Hepatocyte (in vitro differentiated cells): ENCODE data around the gene PRL.

ENCODE experiments used
- CTCF ChIP-seq: fragments of 200-600 bp; sonication (generic); IDR thresholded peaks from 2 replicates; pipeline ENCODE4 v1.5.1; 2016; ENCODE audit warnings: antibody characterized with exemption, mild to moderate bottlenecking; ENCODE audit not compliant: poor library complexity
- EZH2 ChIP-seq: fragments of 200-600 bp; sonication (generic); IDR thresholded peaks from 2 replicates; pipeline ENCODE4 v1.6.1; 2016; ENCODE audit warnings: antibody characterized with exemption, mild to moderate bottlenecking, borderline replicate concordance
- EZH2phosphoT487 ChIP-seq: fragments of 200-600 bp; sonication (generic); IDR thresholded peaks from one replicate; pipeline ENCODE4 v1.6.1; 2018; ENCODE audit warnings: antibody characterized with exemption, mild to moderate bottlenecking, low read depth, moderate library complexity; ENCODE audit not compliant: unreplicated experiment, severe bottlenecking

GRCh38 chr6:22281341-22282085, 15.3 kb downstream of the PRL start:
- TF ChIP-seq CTCF, result no peak
- no peak for TF ChIP-seq EZH2
- TF ChIP-seq EZH2phosphoT487, result no peak
